ENCODE measurements around the gene KCNE4.

The KCNE4 gene

GRCh38 chr2:223053484-223054192 is 1.6 kb downstream of the KCNE4 start:
- no peak overlapping the region for H3K4me3 ChIP-seq (ENCODE audit: insufficient read length, low read depth)
- no peaks in the 10 kb centered on the region for H3K27me3 ChIP-seq (ENCODE audit: insufficient read depth, insufficient read length)
- no peak overlapping the region for H3K9ac ChIP-seq (ENCODE audit: insufficient read length, low read depth)
- no peak for DNase-seq (ENCODE audit: low read depth, low spot score)
- no peaks in the 10 kb centered on the region for H3K9me3 ChIP-seq (ENCODE audit: insufficient read depth, low read length)
- no peak for TF ChIP-seq SUZ12 (IDR thresholded peaks at IDR 0.05; ENCODE audit: extremely low read depth, insufficient read depth, insufficient read length)
- TF ChIP-seq ZNF274 (IDR thresholded peaks at IDR 0.05; ENCODE audit: low read depth, low read length) = no peak
- TF ChIP-seq YY1 (IDR thresholded peaks at IDR 0.05; ENCODE audit: insufficient read depth, insufficient read length) = no peak
- no peaks in the 10 kb centered on the region for H3K4me1 ChIP-seq (ENCODE audit: insufficient read depth, insufficient read length)
- no peaks in the 10 kb centered on the region for H3K36me3 ChIP-seq (ENCODE audit: insufficient read depth, insufficient read length, low read length)

- Histone ChIP-seq H3K4me1 (ENCODE audit: insufficient read depth, insufficient read length) (no peaks in the 10 kb centered on the region), H3K36me3 (ENCODE audit: insufficient read depth, insufficient read length, low read length) (no peaks in the 10 kb centered on the region), H3K4me3 (ENCODE audit: insufficient read length, low read depth) (no peak overlapping the region), H3K27me3 (ENCODE audit: insufficient read depth, insufficient read length) (no peaks in the 10 kb centered on the region), H3K9me3 (ENCODE audit: insufficient read depth, low read length) (no peaks in the 10 kb centered on the region), H3K9ac (ENCODE audit: insufficient read length, low read depth) (no peak overlapping the region)
- no peak for TF ChIP-seq YY1 (IDR thresholded peaks at IDR 0.05; ENCODE audit: insufficient read depth, insufficient read length)
- TF ChIP-seq SUZ12 (IDR thresholded peaks at IDR 0.05; ENCODE audit: extremely low read depth, insufficient read depth, insufficient read length) = no peak
- TF ChIP-seq ZNF274 (IDR thresholded peaks at IDR 0.05; ENCODE audit: low read depth, low read length) = no peak
- no peak for DNase-seq (ENCODE audit: low read depth, low spot score)
Observed at GRCh38 chr2:223054193-223054781, 2.3 kb downstream of the KCNE4 start.

DNA sequence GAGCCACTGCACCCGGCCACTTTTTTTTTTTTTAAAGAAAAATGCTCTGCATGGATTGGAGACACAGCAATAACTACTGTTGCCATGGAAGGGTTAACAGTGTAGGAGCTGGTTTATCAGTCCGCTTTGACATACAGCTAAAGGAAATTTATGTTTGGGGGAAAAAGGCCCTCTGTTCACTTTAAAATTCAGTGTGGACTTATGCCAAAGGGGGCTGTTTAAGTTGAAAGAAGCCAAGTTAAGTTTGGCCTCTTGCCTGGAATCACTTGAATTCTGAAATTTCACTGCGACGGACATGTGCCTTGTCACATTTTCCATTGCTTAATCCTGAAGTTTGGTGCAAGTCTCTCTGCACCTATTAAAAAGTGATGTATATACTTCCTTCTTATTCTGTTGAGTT is 3.1 kb downstream of the KCNE4 start:
- no peaks in the 10 kb centered on the region for H3K27me3 ChIP-seq (ENCODE audit: insufficient read depth, insufficient read length)
- H3K4me3 ChIP-seq (ENCODE audit: insufficient read length, low read depth) = no peak overlapping the region
- no peaks in the 10 kb centered on the region for H3K4me1 ChIP-seq (ENCODE audit: insufficient read depth, insufficient read length)
- no peak for DNase-seq (ENCODE audit: low read depth, low spot score)
- no peaks in the 10 kb centered on the region for H3K9me3 ChIP-seq (ENCODE audit: insufficient read depth, low read length)
- TF ChIP-seq YY1 (IDR thresholded peaks at IDR 0.05; ENCODE audit: insufficient read depth, insufficient read length) (no peak), SUZ12 (IDR thresholded peaks at IDR 0.05; ENCODE audit: extremely low read depth, insufficient read depth, insufficient read length) (no peak), ZNF274 (IDR thresholded peaks at IDR 0.05; ENCODE audit: low read depth, low read length) (no peak)
- H3K36me3 ChIP-seq (ENCODE audit: insufficient read depth, insufficient read length, low read length) = no peaks in the 10 kb centered on the region
- no peak overlapping the region for H3K9ac ChIP-seq (ENCODE audit: insufficient read length, low read depth)

DNA sequence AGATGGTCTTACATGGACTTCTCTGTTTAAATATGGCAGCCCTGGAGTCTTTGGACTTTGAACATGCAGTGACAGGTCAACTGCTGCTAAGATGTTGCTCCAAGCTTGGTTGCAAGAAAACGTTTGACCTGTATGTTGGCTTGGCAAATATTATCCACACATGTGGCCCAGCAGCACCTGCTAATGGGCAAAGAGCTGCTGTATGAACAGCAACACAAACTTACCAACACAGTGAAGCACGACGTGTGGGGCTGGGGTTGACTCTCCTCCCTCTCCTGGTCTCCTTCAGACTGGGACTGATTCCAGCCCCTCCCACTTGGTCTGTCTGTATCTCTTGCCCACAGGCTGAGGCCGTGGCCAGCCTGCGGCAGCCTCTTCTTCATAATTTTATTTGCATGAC is 3.8 kb downstream of the KCNE4 start:
- H3K27me3 ChIP-seq (ENCODE audit: insufficient read depth, insufficient read length) = no peaks in the 10 kb centered on the region
- H3K36me3 ChIP-seq (ENCODE audit: insufficient read depth, insufficient read length, low read length) = no peaks in the 10 kb centered on the region
- DNase-seq (ENCODE audit: low read depth, low spot score) = no peak
- no peak overlapping the region for H3K9ac ChIP-seq (ENCODE audit: insufficient read length, low read depth)
- H3K4me3 ChIP-seq (ENCODE audit: insufficient read length, low read depth) = no peak overlapping the region
- no peaks in the 10 kb centered on the region for H3K9me3 ChIP-seq (ENCODE audit: insufficient read depth, low read length)
- no peak for TF ChIP-seq YY1 (IDR thresholded peaks at IDR 0.05; ENCODE audit: insufficient read depth, insufficient read length)
- no peak for TF ChIP-seq ZNF274 (IDR thresholded peaks at IDR 0.05; ENCODE audit: low read depth, low read length)
- TF ChIP-seq SUZ12 (IDR thresholded peaks at IDR 0.05; ENCODE audit: extremely low read depth, insufficient read depth, insufficient read length) = no peak
- H3K4me1 ChIP-seq (ENCODE audit: insufficient read depth, insufficient read length) = no peaks in the 10 kb centered on the region

- Histone ChIP-seq H3K36me3 (ENCODE audit: insufficient read depth, insufficient read length, low read length) (no peaks in the 10 kb centered on the region), H3K9me3 (ENCODE audit: insufficient read depth, low read length) (no peaks in the 10 kb centered on the region), H3K4me3 (ENCODE audit: insufficient read length, low read depth) (no peak overlapping the region), H3K27me3 (ENCODE audit: insufficient read depth, insufficient read length) (no peaks in the 10 kb centered on the region), H3K9ac (ENCODE audit: insufficient read length, low read depth) (no peak overlapping the region), H3K4me1 (ENCODE audit: insufficient read depth, insufficient read length) (no peaks in the 10 kb centered on the region)
- TF ChIP-seq ZNF274 (IDR thresholded peaks at IDR 0.05; ENCODE audit: low read depth, low read length) (no peak), YY1 (IDR thresholded peaks at IDR 0.05; ENCODE audit: insufficient read depth, insufficient read length) (no peak), SUZ12 (IDR thresholded peaks at IDR 0.05; ENCODE audit: extremely low read depth, insufficient read depth, insufficient read length) (no peak)
- DNase-seq (ENCODE audit: low read depth, low spot score) = no peak
Observed at GRCh38 chr2:223056701-223057418, 4.9 kb downstream of the KCNE4 start.

- no peak for TF ChIP-seq ZNF274 (IDR thresholded peaks at IDR 0.05; ENCODE audit: low read depth, low read length)
- no peak for TF ChIP-seq SUZ12 (IDR thresholded peaks at IDR 0.05; ENCODE audit: extremely low read depth, insufficient read depth, insufficient read length)
- DNase-seq (ENCODE audit: low read depth, low spot score) = no peak
- Histone ChIP-seq H3K36me3 (ENCODE audit: insufficient read depth, insufficient read length, low read length) (no peaks in the 10 kb centered on the region), H3K27me3 (ENCODE audit: insufficient read depth, insufficient read length) (no peaks in the 10 kb centered on the region), H3K9me3 (ENCODE audit: insufficient read depth, low read length) (no peaks in the 10 kb centered on the region), H3K4me3 (ENCODE audit: insufficient read length, low read depth) (no peak overlapping the region), H3K4me1 (ENCODE audit: insufficient read depth, insufficient read length) (no peaks in the 10 kb centered on the region), H3K9ac (ENCODE audit: insufficient read length, low read depth) (no peak overlapping the region)
Observed at GRCh38 chr2:223057569-223057968, 5.6 kb downstream of the KCNE4 start.

Measured in NT2/D1 (cell line).